ENCODE measurements around the gene UGT2B28. TPM values are rescaled to one million over a fixed set of nuclear protein-coding genes. Genes with fewer than 3 reads are reported as not detected.

Gene UGT2B28
- total RNA-seq, 1 experiment from 2014 or later, result not detected

Other genes with a start within 250 kb of the UGT2B28 start
- not detected for gene UGT2B7, start 184.0 kb upstream of the UGT2B28 start, total RNA-seq (2021; ENCODE audit: unreplicated experiment)
- not detected for gene UGT2B11, start 65.7 kb upstream of the UGT2B28 start, total RNA-seq (2021; ENCODE audit: unreplicated experiment)
- 0.37 TPM for gene UGT2B4, start 215.4 kb downstream of the UGT2B28 start, total RNA-seq (2021; ENCODE audit: unreplicated experiment)